ENCODE results near the gene CYTH1.
"Not testable (repeated sequence)": the region's sequence is repeated elsewhere in the genome, so short reads cannot be mapped to it uniquely, and the experiment has no call there.

The CYTH1 gene

GRCh38 chr17:78759203-78759968 lies 22.7 kb downstream of the CYTH1 start:
- no peak for DNase-seq (ENCODE audit: low spot score)

DNA sequence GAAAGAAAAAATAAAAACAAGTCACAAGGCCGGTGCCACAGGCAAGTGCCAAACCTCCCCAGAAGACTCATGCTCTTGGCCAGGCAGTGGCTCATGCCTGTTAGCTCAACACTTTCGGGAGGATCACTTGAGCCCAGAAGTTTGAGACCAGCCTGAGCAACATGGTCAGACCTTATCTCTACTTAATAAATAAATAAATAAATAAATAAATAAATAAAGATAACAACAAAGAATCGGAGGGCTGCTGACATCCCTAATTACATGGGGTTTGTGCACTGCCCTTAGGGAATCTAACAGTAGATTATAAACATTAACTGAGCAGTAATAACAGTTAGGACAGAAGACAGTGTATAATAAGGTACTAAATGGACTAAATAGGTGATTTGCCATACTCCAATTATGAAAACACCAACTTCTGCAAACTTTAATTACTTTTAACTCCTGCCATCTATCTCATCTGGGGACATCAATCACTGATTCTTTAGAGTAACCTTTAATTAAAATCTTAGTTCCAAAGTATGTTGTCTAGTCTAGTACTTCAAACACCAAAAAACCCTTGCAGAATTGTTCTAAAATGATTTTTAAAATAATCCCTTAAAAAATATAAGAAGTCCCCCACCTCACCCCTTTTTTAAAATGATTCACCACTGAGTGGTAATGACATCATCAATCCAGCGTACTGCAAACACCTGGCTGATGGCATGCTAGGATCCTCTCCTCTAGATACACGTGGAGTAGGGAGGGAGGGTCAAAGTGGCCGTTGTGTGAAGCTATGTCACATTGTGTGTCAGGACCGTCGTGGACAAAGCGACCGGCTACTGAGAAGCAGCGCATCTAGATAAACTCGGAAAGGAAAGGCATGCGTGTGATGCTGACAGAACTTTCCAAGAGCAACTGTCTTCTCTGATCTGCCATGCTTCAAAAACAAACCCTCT lies 28.5 kb downstream of the CYTH1 start:
- DNase-seq (ENCODE audit: low spot score): no peak

GRCh38 chr17:78751447-78752161 lies 30.5 kb downstream of the CYTH1 start:
- DNase-seq (ENCODE audit: low spot score): no peak

GRCh38 chr17:78751000-78751399 lies 31.1 kb downstream of the CYTH1 start:
- DNase-seq (ENCODE audit: low spot score): not testable (repeated sequence)

- DNase-seq (ENCODE audit: low spot score): no peak
Measured at GRCh38 chr17:78748730-78749317, 33.2 kb downstream of the CYTH1 start.

GRCh38 chr17:78748048-78748729 lies 33.9 kb downstream of the CYTH1 start:
- no peak for DNase-seq (ENCODE audit: low spot score)

GRCh38 chr17:78747488-78747887 lies 34.6 kb downstream of the CYTH1 start:
- no peak for DNase-seq (ENCODE audit: low spot score)

DNA sequence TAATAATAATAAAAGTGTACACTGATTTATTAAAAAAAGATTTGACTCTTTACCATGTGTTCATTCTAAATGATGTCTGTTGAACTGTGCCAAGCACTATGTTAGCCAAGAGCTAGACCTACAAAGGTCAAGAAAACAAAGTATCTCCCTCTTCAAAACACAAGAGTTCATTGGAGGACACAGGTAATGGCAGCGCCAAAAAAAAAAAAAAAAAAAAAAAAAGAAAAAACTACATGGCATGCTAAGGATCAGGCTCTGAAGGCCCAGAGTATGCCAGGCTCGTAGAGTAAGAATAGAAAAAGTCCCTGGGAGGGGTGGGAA lies 35.2 kb downstream of the CYTH1 start:
- no peak for DNase-seq (ENCODE audit: low spot score)

DNA sequence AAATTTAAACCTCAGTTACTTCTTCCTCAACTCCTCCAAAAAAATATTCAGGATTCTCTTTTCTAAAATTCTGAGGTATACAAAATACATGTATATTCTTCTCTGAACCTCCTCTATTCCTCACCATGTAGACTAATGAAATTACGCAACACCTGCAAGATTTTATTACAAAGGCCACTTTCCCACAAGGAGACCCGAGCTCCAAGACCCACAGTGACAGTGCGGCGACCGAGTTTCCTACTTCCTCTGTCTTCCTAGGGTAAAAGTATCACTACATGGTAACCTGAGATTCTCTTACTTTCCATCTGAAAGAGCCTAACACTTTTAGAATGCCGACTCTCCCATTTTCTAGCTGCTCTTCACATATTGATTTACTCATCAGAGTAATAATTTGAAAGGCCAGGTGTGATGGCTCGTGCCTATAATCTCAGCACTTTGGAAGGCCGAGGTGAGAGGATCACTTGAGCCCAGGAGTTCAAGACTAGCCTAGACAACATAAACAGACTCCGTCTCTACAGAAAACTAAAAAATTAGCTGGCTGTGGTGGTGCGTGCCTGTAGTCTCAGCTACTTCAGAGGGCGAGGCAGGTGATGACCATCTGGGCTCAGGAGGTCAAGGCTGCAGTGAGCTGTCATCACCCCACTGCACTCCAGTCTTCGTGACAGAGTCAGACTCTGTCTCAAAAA lies 35.7 kb downstream of the CYTH1 start:
- DNase-seq (ENCODE audit: low spot score): no peak

DNA sequence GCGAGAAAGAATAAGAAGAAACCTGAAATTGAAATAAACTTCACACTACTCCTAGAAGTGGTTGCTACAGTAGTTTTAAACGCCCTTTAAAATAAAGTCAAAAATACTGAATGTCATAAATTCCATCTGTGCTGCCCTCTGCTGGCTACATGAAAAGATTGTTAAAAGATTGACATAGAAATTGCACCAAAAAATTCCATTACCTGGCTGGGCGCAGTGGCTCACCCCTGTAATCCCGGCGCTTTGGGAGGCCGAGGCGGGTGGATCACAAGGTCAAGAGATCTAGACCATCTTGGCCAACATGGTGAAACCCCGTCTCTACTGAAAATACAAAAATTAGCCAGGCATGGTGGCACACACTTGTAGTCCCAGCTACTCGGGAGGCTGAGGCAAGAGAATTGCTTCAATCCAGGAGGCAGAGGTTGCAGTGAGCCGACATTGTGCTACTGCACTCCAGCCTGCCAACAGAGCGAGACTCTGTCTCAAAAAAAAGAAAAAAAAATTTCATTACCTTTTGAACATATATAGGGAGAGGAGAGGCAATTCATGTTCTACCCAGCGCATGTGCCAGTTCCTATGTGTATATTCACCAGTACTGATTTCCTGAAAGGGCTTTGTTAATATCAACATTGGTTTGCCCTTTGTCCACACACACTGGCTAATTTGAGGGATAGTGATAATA lies 36.5 kb downstream of the CYTH1 start:
- no peak for DNase-seq (ENCODE audit: low spot score)

DNA sequence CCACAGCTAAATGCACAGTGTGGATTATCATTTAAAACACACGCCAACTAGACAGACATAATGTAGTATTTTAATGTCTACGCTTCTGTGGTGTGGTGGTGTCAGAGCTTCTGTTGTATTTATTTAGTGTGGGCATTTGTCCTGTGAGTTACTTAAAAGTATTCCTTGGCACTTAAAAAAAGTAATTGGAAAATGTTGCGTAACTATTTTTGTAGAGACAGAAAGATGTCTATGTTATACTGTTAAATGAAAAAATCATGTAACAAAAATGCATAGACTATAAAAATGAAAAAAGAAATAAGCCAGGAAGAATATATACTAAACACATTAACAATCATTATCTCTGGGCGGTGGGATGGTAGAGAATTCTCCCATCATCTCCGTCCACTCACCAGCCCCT lies 39.2 kb downstream of the CYTH1 start:
- no peak for DNase-seq (ENCODE audit: low spot score)

DNA sequence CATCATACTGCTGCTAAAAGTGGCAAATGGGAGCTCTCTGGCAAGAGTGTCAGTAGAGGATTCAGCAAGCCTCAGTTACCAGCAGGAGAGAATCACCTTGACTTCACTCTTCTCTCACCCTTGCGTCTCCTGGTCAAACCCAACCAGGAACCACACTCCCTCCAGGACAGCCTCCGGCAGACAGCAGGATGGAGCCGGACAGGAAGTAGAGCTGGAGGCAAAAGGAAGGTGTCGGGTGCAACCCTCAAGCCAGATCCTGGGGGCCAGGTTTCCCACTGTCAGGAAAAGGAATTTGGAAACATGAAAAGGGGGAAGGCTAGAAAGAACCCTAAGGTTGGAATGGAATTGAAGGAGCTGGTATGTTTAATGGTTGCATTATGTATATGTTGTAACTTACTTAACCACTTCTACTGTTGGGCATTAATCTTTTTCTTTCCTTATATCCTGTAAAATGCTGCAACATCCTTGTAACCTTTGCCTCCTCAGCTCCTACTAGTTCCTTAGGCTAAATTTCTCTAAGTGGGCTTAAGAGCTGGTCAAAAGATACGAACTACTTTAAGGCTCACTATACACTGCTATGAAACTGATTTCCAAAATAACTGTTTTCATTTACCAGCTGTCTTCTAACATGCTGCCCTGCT lies 40.3 kb downstream of the CYTH1 start:
- no peak for DNase-seq (ENCODE audit: low spot score)

- no peak for DNase-seq (ENCODE audit: low spot score)
Measured at GRCh38 chr17:78739331-78739931, 42.6 kb downstream of the CYTH1 start.

DNA sequence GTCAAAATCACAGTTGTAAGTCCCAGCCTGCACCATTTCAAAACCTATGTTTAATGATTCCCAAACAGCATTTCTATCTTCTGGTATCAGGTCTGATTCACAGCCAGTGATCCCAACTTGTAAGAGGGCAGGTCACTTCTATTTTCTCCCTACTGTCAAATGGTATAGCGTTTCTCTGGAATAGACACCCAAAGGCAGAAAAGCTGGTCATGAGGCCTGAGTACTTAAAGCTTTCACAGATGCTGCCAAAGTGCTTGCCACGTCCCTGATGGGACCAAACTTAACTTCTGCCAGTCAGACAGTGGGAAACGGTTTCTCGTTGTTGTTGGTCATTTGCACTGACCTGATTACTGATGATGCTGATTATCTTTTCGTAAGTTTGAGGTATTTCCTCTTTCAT lies 43.4 kb downstream of the CYTH1 start:
- no peak for DNase-seq (ENCODE audit: low spot score)

GRCh38 chr17:78738278-78738677 lies 43.8 kb downstream of the CYTH1 start:
- DNase-seq (ENCODE audit: low spot score): no peak

- no peak for DNase-seq (ENCODE audit: low spot score)
Measured at GRCh38 chr17:78737332-78737731, 44.7 kb downstream of the CYTH1 start.

GRCh38 chr17:78736526-78737079 lies 45.5 kb downstream of the CYTH1 start:
- no peak for DNase-seq (ENCODE audit: low spot score)

GRCh38 chr17:78735832-78736525 lies 46.1 kb downstream of the CYTH1 start:
- DNase-seq (ENCODE audit: low spot score): no peak
